Subcutaneous abdominal adipose tissue (tissue), 5 donors: ENCODE data around the gene TNK2.
"Not testable (repeated sequence)": the region's sequence is repeated elsewhere in the genome, so short reads cannot be mapped to it uniquely, and the experiment has no call there.

Experiments
- H3K27ac ChIP-seq: one replicate; pipeline ENCODE4 v1.7.0; 2013; ENCODE audit warnings: low read depth, mild to moderate bottlenecking, inconsistent platforms, low read length, moderate library complexity
- H3K27me3 ChIP-seq, 5 donors: one replicate each; pipeline ENCODE4 v1.7.0; 2013; ENCODE audit warnings: low read length in 5 of 5, inconsistent platforms in 1 of 5; ENCODE audit not compliant: control insufficient read depth in 5 of 5, insufficient read depth in 4 of 5
- H3K36me3 ChIP-seq, 5 donors: one replicate each; pipeline ENCODE4 v1.7.0; 2013; ENCODE audit warnings: low read length in 5 of 5; ENCODE audit not compliant: control insufficient read depth in 5 of 5, insufficient read depth in 5 of 5
- H3K4me1 ChIP-seq, 5 donors: one replicate each; pipeline ENCODE4 v1.7.0; 2013; ENCODE audit warnings: low read length in 5 of 5, mild to moderate bottlenecking in 3 of 5, moderate library complexity in 1 of 5; ENCODE audit not compliant: control insufficient read depth in 5 of 5, insufficient read depth in 5 of 5
- H3K4me3 ChIP-seq, 5 donors: one replicate each; pipeline ENCODE4 v1.7.0; 2013; ENCODE audit warnings: low read length in 5 of 5, low read depth in 1 of 5
- H3K9ac ChIP-seq, 5 donors: one replicate each; pipeline ENCODE4 v1.7.0; 2013; ENCODE audit warnings: low read length in 5 of 5, mild to moderate bottlenecking in 4 of 5, moderate library complexity in 3 of 5
- H3K9me3 ChIP-seq, 5 donors: one replicate each; pipeline ENCODE4 v1.7.0; 2013; ENCODE audit warnings: low read length in 5 of 5; ENCODE audit not compliant: control insufficient read depth in 5 of 5
- donor health status: healthy.
- donor health status: healthy.
- donor health status: healthy.
- donor health status: healthy.
- donor health status: healthy.

TNK2 gene

DNA sequence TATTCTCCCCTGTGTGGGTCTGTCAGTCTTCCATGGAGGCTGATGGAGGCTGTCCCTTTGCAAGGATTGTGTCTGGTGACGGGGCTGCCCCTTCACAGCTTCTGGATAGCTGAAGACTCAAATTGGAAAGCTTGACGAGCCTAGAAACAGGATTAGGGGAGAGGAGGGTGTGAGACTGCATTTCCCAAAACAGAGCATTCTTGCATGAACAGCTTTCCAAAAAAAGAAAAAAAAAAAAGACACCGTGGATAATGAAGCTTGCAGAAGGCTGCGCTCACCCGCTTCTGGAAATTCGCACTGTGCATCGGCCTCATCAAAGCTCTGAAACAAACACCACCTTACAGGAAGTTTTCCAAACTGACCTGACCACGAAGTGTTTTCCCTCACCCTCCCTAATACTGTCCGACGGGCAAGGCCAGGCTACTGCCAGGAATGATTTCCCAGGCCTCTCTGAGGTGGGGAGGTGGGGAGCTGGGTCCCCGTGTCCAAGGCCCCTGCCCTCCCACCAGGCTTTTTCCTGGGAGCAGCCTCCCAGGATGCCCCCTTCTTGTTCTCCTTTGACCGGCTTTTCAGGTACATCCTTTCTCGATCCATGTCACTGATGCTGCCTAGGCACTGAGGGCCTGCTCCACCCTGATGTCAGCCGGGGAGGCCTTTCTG, 71.7 kb downstream of the TNK2 start:
- H3K9me3 ChIP-seq = no peaks in the 10 kb centered on the region
- H3K36me3 ChIP-seq = no peaks in the 10 kb centered on the region
- no peak overlapping the region for H3K27ac ChIP-seq
- no peak overlapping the region for H3K4me3 ChIP-seq
- H3K27me3 ChIP-seq = peaks cover 0 to 17% (median 5%) of the 10 kb centered on the region in 5 donors
- H3K9ac ChIP-seq = no peak overlapping the region
- peaks cover 0 to 2% (median 0%) of the 10 kb centered on the region in 5 donors for H3K4me1 ChIP-seq

DNA sequence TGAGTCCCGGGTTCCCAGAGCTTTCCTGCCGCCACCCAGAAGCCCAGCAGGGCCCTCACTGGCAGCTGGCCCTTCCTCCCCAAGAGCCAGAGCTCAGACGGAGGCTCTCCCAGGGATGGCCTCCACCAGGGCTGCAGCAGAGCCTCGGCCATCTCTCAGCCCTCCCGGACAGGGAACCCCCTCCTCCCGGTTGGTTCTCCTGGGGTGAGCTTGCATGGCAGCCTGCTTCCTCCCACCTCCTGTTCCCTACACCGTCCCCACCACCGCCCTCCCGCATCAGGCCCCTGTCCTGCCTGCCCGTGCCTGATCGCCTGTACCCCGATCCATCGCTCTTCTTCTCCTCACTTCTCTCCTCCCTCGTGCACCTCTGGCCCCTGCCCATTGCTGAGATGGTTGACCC, 72.6 kb downstream of the TNK2 start:
- Histone ChIP-seq H3K4me3 (no peak overlapping the region), H3K27ac (no peak overlapping the region), H3K4me1 (peaks cover 0 to 2% (median 0%) of the 10 kb centered on the region in 5 donors), H3K9me3 (no peaks in the 10 kb centered on the region), H3K36me3 (no peaks in the 10 kb centered on the region), H3K9ac (no peak overlapping the region), H3K27me3 (peaks cover 0 to 17% (median 5%) of the 10 kb centered on the region in 5 donors)

DNA sequence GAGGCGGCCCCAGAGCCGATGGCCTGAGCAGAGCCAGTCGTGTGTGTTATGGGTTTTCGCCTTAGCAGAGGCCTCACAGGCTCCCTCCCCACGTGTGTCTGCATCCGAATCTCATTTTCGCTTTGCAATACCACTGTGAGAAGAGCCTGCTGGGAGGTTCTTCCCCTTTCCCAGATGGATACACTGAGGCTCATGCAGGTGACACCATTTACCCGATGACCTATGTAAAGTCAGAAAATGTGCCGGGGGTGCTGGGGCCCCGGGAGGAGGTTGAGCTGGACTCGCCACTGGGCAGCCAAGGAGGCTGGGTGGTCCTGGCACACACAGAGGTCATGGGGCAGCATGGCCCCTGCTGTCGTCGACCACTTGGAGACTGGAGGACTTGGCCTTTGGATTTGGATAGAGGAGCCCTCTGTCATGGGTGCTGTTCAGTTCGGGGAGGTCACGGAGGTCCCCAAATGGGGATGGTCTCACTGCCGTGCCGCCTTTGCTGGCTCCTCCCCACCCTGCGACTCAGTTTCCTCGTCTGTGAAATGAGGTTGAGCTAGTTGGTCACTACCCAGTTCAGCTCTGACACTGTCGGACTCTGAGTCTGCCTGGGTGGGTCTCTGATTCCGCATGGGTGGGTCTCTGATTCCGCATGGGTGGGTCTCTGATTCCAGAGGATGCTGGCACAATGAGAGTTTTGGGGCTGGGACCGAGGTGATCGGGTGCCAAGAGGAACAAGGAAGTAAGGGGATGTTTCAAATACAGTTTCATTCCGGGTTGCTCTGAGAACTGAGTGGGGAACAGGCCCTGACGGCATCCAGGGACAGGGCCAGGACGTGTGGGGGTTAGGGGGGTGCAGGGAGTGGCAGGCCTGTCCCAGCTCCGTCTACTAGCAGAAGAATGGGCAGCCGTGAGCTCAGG, 73.4 kb downstream of the TNK2 start:
- Histone ChIP-seq H3K27me3 (peaks cover 0 to 17% (median 5%) of the 10 kb centered on the region in 5 donors), H3K9me3 (no peaks in the 10 kb centered on the region), H3K4me3 (no peak overlapping the region), H3K4me1 (peaks cover 0 to 2% (median 0%) of the 10 kb centered on the region in 5 donors), H3K27ac (no peak overlapping the region), H3K36me3 (no peaks in the 10 kb centered on the region), H3K9ac (no peak overlapping the region)

DNA sequence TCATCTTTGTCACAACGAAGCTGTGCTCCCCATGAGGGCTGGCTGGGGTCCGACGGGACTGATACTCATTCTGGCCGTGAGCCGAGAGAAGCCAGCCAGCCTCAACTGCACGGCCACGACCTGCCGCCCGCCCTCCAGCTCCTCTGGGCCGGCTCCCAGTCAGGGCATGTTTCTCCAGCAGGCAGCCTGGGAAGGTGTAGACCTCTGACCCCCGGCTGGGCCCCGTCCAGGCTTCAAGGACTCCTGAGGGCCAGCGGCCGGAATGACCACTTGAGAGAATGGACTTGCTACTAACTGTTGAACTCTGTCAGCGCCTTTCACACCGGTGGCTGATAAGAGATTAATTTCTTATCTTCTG, 78.5 kb downstream of the TNK2 start:
- peaks cover 0 to 10% (median 5%) of the 10 kb centered on the region in 5 donors for H3K4me1 ChIP-seq
- peaks cover 0 to 8% (median 4%) of the 10 kb centered on the region in 5 donors for H3K27me3 ChIP-seq
- H3K9me3 ChIP-seq = no peaks in the 10 kb centered on the region
- no peak overlapping the region for H3K9ac ChIP-seq
- H3K4me3 ChIP-seq = no peak overlapping the region
- H3K36me3 ChIP-seq = no peaks in the 10 kb centered on the region
- no peak overlapping the region for H3K27ac ChIP-seq

DNA sequence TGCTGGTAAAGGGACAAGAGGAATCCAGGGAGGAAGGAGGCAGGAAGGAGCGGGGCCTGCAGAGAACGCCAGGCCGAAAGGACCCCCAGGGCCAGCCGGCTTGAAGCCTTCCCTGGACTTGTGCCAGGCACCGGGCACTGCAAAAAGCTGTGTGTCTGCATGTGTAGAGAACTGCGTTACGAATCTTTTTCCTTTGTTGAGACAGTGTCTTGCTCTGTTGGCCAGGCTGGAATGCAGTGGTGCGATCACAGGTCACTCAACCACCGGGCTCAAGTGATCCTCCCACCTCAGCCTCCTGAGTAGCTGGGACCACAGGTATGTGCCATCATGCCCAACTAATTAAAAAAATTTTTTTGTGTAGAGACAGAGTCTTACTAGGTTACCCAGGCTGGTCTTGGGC, 79.6 kb downstream of the TNK2 start:
- Histone ChIP-seq H3K27ac (no peak overlapping the region), H3K4me1 (peaks cover 0 to 10% (median 5%) of the 10 kb centered on the region in 5 donors), H3K9me3 (no peaks in the 10 kb centered on the region), H3K36me3 (no peaks in the 10 kb centered on the region), H3K27me3 (peaks cover 0 to 13% (median 8%) of the 10 kb centered on the region in 5 donors), H3K4me3 (no peak overlapping the region), H3K9ac (no peak overlapping the region)

DNA sequence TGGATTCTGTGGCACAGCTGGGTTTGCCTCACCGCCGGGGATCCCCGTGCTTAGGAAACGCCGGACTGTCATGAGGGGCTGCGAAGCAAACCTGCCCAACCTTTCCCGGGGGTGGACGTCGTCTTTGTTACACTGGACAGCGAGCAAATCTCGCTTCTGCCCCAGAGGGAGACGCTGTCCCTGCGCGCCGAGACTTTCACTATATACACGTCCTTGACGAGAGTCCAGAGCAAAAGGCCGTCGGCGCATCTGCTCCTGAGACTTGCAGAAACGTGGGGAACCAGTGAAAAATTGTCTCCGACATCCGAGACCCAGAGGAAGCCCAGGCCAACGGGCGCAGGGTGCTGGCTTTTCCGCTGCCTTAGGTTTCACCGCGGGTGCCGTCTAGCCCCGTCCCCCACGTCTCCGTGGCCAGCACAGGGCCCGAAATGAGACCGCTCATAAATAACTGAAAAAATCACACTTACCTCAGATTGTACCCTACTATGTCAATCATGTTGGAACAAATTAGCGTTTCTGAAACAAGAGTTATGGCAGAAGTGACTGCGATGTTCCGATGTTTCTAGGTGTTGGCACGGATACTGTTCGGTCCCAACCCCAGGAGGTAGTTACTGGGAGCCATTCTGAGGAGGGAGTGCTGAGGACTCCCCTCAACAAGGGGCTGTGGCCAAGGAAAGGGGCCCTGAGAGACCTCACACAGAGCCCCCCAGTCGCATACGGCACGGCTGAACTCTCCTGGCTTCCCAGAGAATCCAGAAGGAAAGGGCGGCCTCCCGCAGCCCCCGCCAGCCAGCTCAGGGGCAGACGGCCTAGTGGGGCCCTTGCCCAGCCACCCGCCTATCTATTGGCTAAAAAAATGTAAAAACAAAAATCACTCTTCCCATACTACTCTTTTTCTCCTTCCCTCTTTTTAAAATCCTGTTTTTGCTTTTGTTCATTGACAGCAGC, 82.2 kb downstream of the TNK2 start:
- no peak overlapping the region for H3K9ac ChIP-seq
- H3K4me3 ChIP-seq = no peak overlapping the region
- no peaks in the 10 kb centered on the region for H3K9me3 ChIP-seq
- H3K27ac ChIP-seq = no peak overlapping the region
- peaks cover 4 to 21% (median 15%) of the 10 kb centered on the region in 5 donors for H3K27me3 ChIP-seq
- H3K4me1 ChIP-seq = peaks cover 0 to 13% (median 5%) of the 10 kb centered on the region in 5 donors
- no peaks in the 10 kb centered on the region for H3K36me3 ChIP-seq

DNA sequence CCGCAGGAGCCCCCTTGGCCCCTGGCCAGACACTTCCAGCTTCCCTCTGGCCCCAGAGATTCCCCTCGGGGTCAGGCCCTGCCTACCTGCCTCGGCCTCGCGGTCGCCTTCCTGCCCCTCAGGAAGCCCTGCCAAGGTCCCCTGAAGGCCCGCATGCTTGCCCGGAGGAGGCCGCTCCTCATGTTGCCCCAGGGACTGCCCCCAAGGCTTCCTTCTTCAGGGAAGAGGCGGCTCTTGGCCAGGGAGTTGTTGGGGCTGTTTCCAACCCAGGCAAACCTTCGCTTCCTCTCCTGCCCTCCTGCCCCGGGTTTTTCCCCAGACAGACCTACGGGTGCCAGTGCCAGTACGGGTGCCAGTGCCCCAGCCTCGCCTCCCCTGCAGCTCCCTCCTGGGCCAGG, 83.2 kb downstream of the TNK2 start:
- no peak overlapping the region for H3K27ac ChIP-seq
- no peak overlapping the region for H3K9ac ChIP-seq
- H3K4me1 ChIP-seq = peaks cover 0 to 13% (median 5%) of the 10 kb centered on the region in 5 donors
- H3K4me3 ChIP-seq = no peak overlapping the region
- H3K27me3 ChIP-seq = peaks cover 4 to 23% (median 16%) of the 10 kb centered on the region in 5 donors
- no peaks in the 10 kb centered on the region for H3K9me3 ChIP-seq
- no peaks in the 10 kb centered on the region for H3K36me3 ChIP-seq

DNA sequence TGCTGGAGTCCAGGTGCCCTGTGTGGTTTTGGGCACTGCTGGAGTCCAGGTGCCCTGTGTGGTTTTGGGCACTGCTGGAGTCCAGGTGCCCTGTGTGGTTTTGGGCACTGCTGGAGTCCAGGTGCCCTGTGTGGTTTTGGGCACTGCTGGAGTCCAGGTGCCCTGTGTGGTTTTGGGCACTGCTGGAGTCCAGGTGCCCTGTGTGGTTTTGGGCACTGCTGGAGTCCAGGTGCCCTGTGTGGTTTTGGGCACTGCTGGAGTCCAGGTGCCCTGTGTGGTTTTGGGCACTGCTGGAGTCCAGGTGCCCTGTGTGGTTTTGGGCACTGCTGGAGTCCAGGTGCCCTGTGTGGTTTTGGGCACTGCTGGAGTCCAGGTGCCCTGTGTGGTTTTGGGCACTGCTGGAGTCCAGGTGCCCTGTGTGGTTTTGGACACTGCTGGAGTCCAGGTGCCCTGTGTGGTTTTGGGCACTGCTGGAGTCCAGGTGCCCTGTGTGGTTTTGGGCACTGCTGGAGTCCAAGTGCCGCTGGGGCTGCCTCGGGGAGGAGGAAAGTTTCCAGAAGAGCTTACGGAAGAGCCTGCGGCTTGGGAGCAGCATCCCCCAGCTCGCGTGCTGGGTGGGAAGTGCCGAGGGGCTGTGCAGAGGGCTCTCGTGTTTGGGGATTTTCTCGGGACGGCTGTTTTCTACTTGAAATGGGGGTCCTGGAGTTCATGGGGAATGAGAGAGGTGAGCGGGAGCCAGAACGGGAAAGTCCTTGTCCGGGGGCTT, 83.7 kb downstream of the TNK2 start:
- not testable (repeated sequence) for H3K9me3 ChIP-seq, H3K9ac ChIP-seq, H3K4me3 ChIP-seq, H3K27ac ChIP-seq, H3K36me3 ChIP-seq
- peaks cover 4 to 23% (median 16%) of the 10 kb centered on the region in 5 donors for H3K27me3 ChIP-seq
- peaks cover 0 to 10% (median 5%) of the 10 kb centered on the region in 5 donors for H3K4me1 ChIP-seq

DNA sequence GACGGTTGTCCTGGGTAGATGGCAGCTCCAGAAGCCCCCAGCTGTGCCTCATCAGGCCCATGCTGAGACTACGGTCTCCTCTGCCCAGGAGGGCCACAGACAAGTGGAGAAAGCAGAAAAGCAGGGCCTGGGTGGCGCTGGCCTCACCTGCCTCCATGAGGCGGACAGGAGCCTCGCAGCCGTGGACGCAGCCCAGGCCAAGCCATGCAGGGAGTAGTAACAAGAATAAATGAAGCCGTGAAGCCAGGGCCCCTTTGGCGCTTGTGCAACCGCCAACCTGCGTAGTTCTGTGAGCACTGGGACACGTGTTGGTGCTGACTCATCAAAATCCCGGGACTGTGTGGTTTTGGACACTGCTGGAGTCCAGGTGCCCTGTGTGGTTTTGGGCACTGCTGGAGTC, 84.4 kb downstream of the TNK2 start:
- no peak overlapping the region for H3K27ac ChIP-seq
- H3K4me3 ChIP-seq = no peak overlapping the region
- H3K4me1 ChIP-seq = peaks cover 0 to 4% (median 2%) of the 10 kb centered on the region in 5 donors
- H3K9me3 ChIP-seq = no peaks in the 10 kb centered on the region
- H3K27me3 ChIP-seq = peaks cover 4 to 23% (median 16%) of the 10 kb centered on the region in 5 donors
- no peaks in the 10 kb centered on the region for H3K36me3 ChIP-seq
- H3K9ac ChIP-seq = no peak overlapping the region
